ENCODE results near the gene SPOPL.

The SPOPL gene

GRCh38 chr2:138617026-138617425 is 115.5 kb downstream of the SPOPL start:
- no peaks in the 10 kb centered on the region for H4K20me1 ChIP-seq (ENCODE audit: insufficient read depth, low read length)
- no peak overlapping the region for H2AFZ ChIP-seq (ENCODE audit: low read length)
- H3K27ac ChIP-seq (ENCODE audit: low read length), result no peak overlapping the region
- no peak overlapping the region for H3K4me3 ChIP-seq (ENCODE audit: low read length)
- DNase-seq, result no peak
- H3K4me1 ChIP-seq (ENCODE audit: low read length), result no peaks in the 10 kb centered on the region
- TF ChIP-seq EZH2 (optimal IDR thresholded peaks at IDR 0.05; ENCODE audit: low read depth, low read length) (no peak), EZH2phosphoT487 (IDR thresholded peaks at IDR 0.05; ENCODE audit: low read length) (no peak)
- TF ChIP-seq, protein P1, sequence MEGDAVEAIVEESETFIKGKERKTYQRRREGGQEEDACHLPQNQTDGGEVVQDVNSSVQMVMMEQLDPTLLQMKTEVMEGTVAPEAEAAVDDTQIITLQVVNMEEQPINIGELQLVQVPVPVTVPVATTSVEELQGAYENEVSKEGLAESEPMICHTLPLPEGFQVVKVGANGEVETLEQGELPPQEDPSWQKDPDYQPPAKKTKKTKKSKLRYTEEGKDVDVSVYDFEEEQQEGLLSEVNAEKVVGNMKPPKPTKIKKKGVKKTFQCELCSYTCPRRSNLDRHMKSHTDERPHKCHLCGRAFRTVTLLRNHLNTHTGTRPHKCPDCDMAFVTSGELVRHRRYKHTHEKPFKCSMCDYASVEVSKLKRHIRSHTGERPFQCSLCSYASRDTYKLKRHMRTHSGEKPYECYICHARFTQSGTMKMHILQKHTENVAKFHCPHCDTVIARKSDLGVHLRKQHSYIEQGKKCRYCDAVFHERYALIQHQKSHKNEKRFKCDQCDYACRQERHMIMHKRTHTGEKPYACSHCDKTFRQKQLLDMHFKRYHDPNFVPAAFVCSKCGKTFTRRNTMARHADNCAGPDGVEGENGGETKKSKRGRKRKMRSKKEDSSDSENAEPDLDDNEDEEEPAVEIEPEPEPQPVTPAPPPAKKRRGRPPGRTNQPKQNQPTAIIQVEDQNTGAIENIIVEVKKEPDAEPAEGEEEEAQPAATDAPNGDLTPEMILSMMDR (IDR thresholded peaks at IDR 0.05; ENCODE audit: low read length), result no peak
- H3K9me3 ChIP-seq (replicated peaks; ENCODE audit: insufficient read depth, low read length), result no peaks in the 10 kb centered on the region
- no peak overlapping the region for H3K4me2 ChIP-seq (ENCODE audit: low read depth, low read length)
- H3K79me2 ChIP-seq (ENCODE audit: low read length), result no peaks in the 10 kb centered on the region
- no peaks in the 10 kb centered on the region for H3K27me3 ChIP-seq (replicated peaks; ENCODE audit: insufficient read depth, low read length)
- H3K9ac ChIP-seq (ENCODE audit: low read length), result no peak overlapping the region
- H3K9me2 ChIP-seq (replicated peaks; ENCODE audit: insufficient read depth, low read length), result no peaks in the 10 kb centered on the region
- no peaks in the 10 kb centered on the region for H3F3A ChIP-seq (ENCODE audit: insufficient read depth, low read length)
- H3K36me3 ChIP-seq (replicated peaks; ENCODE audit: insufficient read depth, low read length), result no peaks in the 10 kb centered on the region

DNA sequence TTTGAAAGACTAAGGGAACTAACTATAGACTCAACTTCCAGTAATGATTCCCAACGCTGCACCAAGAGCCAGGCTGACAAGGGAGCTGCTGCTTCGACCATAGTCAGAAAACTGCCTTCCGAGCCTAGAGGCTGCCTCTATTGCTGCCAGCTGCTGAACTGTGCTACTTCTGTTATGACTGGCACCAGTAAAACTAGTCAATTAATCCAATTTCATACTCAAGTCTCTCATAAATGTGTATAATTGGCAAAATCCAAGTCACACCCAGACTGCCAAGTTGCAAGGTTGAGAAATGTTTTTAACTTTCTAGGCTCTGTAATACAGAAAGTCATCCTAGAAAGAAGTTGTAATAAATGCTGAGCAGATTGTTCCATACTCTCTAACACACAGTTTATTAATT is 117.4 kb downstream of the SPOPL start:
- no peaks in the 10 kb centered on the region for H3K9me3 ChIP-seq (replicated peaks; ENCODE audit: insufficient read depth, low read length)
- no peaks in the 10 kb centered on the region for H4K20me1 ChIP-seq (ENCODE audit: insufficient read depth, low read length)
- H3K27me3 ChIP-seq (replicated peaks; ENCODE audit: insufficient read depth, low read length), result no peaks in the 10 kb centered on the region
- H3K36me3 ChIP-seq (replicated peaks; ENCODE audit: insufficient read depth, low read length), result no peaks in the 10 kb centered on the region
- H3K4me2 ChIP-seq (ENCODE audit: low read depth, low read length), result no peak overlapping the region
- no peaks in the 10 kb centered on the region for H3K79me2 ChIP-seq (ENCODE audit: low read length)
- no peaks in the 10 kb centered on the region for H3F3A ChIP-seq (ENCODE audit: insufficient read depth, low read length)
- no peak overlapping the region for H3K4me3 ChIP-seq (ENCODE audit: low read length)
- H3K27ac ChIP-seq (ENCODE audit: low read length), result no peak overlapping the region
- TF ChIP-seq EZH2 (optimal IDR thresholded peaks at IDR 0.05; ENCODE audit: low read depth, low read length) (no peak), EZH2phosphoT487 (IDR thresholded peaks at IDR 0.05; ENCODE audit: low read length) (no peak)
- TF ChIP-seq, protein P1 (IDR thresholded peaks at IDR 0.05; ENCODE audit: low read length), result no peak
- H2AFZ ChIP-seq (ENCODE audit: low read length), result no peak overlapping the region
- H3K4me1 ChIP-seq (ENCODE audit: low read length), result no peaks in the 10 kb centered on the region
- H3K9me2 ChIP-seq (replicated peaks; ENCODE audit: insufficient read depth, low read length), result no peaks in the 10 kb centered on the region
- DNase-seq, result no peak
- H3K9ac ChIP-seq (ENCODE audit: low read length), result no peak overlapping the region

DNA sequence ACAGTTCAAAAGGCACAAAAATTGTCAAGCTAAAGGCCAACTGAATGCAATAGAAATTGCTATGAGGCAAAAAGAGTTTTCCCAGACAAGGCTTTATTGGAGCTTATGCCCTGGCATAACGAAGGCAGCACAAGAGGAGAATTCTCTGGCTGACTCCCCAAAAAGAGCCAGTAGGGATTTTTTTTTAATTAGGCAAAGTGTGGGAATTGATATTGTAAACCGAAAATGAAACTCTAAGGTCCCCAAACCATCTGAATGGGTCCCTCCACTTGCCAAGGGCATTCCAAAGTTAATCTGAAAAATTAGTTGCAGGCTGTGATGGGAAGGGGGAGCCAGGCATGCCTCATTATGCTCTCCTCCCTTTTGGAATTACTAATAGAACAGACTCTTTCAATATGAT is 118.9 kb downstream of the SPOPL start:
- no peak for DNase-seq
- Histone ChIP-seq H3K4me1 (ENCODE audit: low read length) (no peaks in the 10 kb centered on the region), H3K4me3 (ENCODE audit: low read length) (no peak overlapping the region), H4K20me1 (ENCODE audit: insufficient read depth, low read length) (no peaks in the 10 kb centered on the region), H3K36me3 (replicated peaks; ENCODE audit: insufficient read depth, low read length) (no peaks in the 10 kb centered on the region), H3K9me3 (replicated peaks; ENCODE audit: insufficient read depth, low read length) (no peaks in the 10 kb centered on the region), H3K9ac (ENCODE audit: low read length) (no peak overlapping the region), H3K27ac (ENCODE audit: low read length) (no peak overlapping the region), H3F3A (ENCODE audit: insufficient read depth, low read length) (no peaks in the 10 kb centered on the region), H3K9me2 (replicated peaks; ENCODE audit: insufficient read depth, low read length) (no peaks in the 10 kb centered on the region), H2AFZ (ENCODE audit: low read length) (no peak overlapping the region), H3K27me3 (replicated peaks; ENCODE audit: insufficient read depth, low read length) (no peaks in the 10 kb centered on the region), H3K4me2 (ENCODE audit: low read depth, low read length) (no peak overlapping the region), H3K79me2 (ENCODE audit: low read length) (no peaks in the 10 kb centered on the region)
- TF ChIP-seq EZH2 (optimal IDR thresholded peaks at IDR 0.05; ENCODE audit: low read depth, low read length), result no peak
- no peak for TF ChIP-seq EZH2phosphoT487 (IDR thresholded peaks at IDR 0.05; ENCODE audit: low read length)
- TF ChIP-seq, protein P1 (IDR thresholded peaks at IDR 0.05; ENCODE audit: low read length), result no peak
